Activated CD4-positive, alpha-beta T cell treated with anti-CD3 and anti-CD28 coated beads, Interleukin-2, amount 50 U/mL, for 48 hours (primary cell): ENCODE data around the gene TMEM117.

Source experiments
- DNase-seq, 2 experiments: peaks; one replicate each; pipeline ENCODE4 v3.0.0-alpha.2; 2020

The TMEM117 gene

DNA sequence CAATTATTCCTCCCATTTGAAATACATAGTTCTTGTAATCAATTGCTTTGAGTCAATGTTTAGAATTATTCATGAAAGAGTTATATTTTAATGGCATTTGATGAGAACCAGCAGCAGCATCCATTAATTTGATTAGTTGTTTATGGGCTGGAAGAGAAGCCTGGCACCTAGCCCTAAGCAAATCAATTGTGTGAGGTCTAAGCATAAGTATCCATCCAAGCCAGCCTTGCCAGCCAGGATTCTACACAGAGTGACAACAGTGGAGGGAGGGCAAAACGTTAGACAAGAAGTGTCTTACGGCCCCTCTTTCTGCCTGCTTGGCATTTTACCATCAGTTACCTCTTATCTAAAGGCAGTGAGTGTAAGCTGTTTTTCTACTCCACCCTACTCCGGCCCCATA lies 561.8 kb downstream of the TMEM117 start:
- no peak for DNase-seq

DNA sequence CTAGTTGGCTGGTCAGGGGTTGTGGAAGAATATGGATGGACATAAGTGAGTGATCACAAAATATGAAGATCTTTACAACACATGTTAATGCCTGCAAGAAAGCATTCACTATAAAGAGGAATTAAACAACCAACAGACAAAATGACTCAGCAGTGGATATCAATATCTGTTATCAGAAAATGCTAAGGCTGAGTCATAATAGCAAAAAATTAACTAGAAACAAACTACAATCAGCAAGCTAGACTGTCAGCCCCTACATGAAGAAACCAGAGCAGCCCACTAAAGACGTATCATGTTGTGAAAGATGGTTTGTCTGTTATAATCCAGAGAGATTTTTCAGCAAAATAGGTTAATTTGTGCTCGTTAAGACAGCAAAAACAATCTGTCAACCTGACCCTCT lies 567.3 kb downstream of the TMEM117 start:
- no peak for DNase-seq

DNA sequence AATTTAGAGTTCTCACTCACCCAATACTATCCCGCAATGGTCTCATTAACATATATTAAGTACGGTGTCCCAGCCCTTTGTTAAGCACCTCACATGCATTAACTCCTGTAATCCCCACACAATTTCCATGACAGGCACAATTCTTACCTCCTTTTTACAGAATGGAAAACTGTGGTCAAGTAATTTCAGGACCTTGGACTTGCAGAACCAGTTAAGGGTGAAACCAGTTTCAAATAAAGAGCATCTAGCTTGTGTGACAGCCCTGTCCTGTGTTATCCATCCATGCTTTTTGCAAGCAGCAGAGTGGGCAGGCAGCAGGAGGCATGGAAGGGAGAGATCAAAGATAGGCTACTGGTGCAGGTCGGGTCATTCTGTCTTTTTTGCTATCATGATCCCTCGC lies 569.4 kb downstream of the TMEM117 start:
- DNase-seq = no peak

DNA sequence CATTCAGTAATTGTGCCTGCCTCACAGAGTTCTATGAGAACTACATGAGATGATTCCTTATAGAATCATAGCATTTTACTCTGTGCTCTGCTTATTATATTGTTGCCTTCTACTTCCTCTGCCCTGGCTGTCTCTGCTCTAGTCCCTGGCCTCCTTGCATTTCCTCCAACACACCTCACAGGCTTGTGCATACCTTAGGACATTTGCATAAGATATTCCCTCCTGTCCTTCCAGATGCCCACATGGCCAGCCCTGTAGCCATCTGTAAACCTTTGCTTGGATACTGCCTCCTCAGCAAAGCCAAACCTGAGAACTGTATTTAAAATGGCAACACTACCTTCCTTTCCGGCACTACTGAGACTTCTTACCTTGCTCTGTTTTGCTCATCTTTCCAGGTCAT lies 586.7 kb downstream of the TMEM117 start:
- DNase-seq = no peak

GRCh38 chr12:44428825-44429224 lies 592.9 kb downstream of the TMEM117 start:
- DNase-seq = no peak

- DNase-seq = no peak
These were observed 595.9 kb downstream of the TMEM117 start for GRCh38 chr12:44431647-44432343.

GRCh38 chr12:44433659-44434058 lies 597.8 kb downstream of the TMEM117 start:
- no peak for DNase-seq

- no peak for DNase-seq
These were observed 600.9 kb downstream of the TMEM117 start for GRCh38 chr12:44436756-44437155.
